H9 (cell line): ENCODE measurements around the gene CDH23. TPM values are rescaled to one million over a fixed set of nuclear protein-coding genes. Genes with fewer than 3 reads are reported as not detected.

Experiments used
- DNase-seq: peaks from one replicate; pipeline ENCODE4 v3.0.0-alpha.2; 2017
- H2AFZ ChIP-seq: one replicate; pipeline ENCODE4 v1.6.1; 2013; ENCODE audit warnings: mild to moderate bottlenecking, low read length, control low read depth, moderate library complexity
- H2AK5ac ChIP-seq: 2 replicates; pipeline ENCODE4 v1.6.1; 2013; ENCODE audit warnings: low read length, control low read depth, mixed read lengths; ENCODE audit not compliant: insufficient read length
- H2BK120ac ChIP-seq: one replicate; pipeline ENCODE4 v1.6.1; 2013; ENCODE audit warnings: low read depth, mild to moderate bottlenecking, low read length, control low read depth, inconsistent platforms; ENCODE audit not compliant: poor library complexity, severe bottlenecking
- H2BK12ac ChIP-seq: 2 replicates; pipeline ENCODE4 v1.6.1; 2013; ENCODE audit warnings: low read length, control low read depth, mixed read lengths, low read depth; ENCODE audit not compliant: insufficient read length
- H2BK15ac ChIP-seq: 2 replicates; pipeline ENCODE4 v1.6.1; 2013; ENCODE audit warnings: low read depth, low read length, control low read depth
- H2BK20ac ChIP-seq: one replicate; pipeline ENCODE4 v1.6.1; 2013; ENCODE audit warnings: low read depth, mild to moderate bottlenecking, low read length, control low read depth, inconsistent platforms; ENCODE audit not compliant: poor library complexity, severe bottlenecking
- H2BK5ac ChIP-seq: 2 replicates; pipeline ENCODE4 v1.6.1; 2013; ENCODE audit warnings: low read length, control low read depth, mixed read lengths; ENCODE audit not compliant: insufficient read length
- H3K14ac ChIP-seq: 2 replicates; pipeline ENCODE4 v1.6.1; 2013; ENCODE audit warnings: low read length, control low read depth; ENCODE audit not compliant: insufficient read depth
- H3K18ac ChIP-seq: 2 replicates; pipeline ENCODE4 v1.6.1; 2013; ENCODE audit warnings: low read depth, mild to moderate bottlenecking, mixed read lengths, low read length, control low read depth; ENCODE audit not compliant: insufficient read length
- H3K23ac ChIP-seq: 2 replicates; pipeline ENCODE4 v1.6.1; 2013; ENCODE audit warnings: low read length, control low read depth, mixed read lengths, low read depth; ENCODE audit not compliant: insufficient read length
- H3K23me2 ChIP-seq: 2 replicates; pipeline ENCODE4 v1.6.1; 2013; ENCODE audit warnings: low read depth, mild to moderate bottlenecking, mixed read lengths, low read length, control low read depth; ENCODE audit not compliant: insufficient read length, poor library complexity, severe bottlenecking
- H3K27ac ChIP-seq: 2 replicates; pipeline ENCODE4 v1.5.1; 2013; ENCODE audit warnings: low read length, control low read depth, mixed read lengths, low read depth; ENCODE audit not compliant: insufficient read length
- H3K27me3 ChIP-seq: 2 replicates; pipeline ENCODE4 v1.6.1; 2013; ENCODE audit warnings: low read length, control low read depth, inconsistent platforms; ENCODE audit not compliant: insufficient read depth
- H3K4ac ChIP-seq: 2 replicates; pipeline ENCODE4 v1.6.1; 2013; ENCODE audit warnings: low read depth, mild to moderate bottlenecking, control low read depth, inconsistent platforms, low read length, moderate library complexity
- H3K4me1 ChIP-seq: 2 replicates; pipeline ENCODE4 v1.6.1; 2013; ENCODE audit warnings: low read length, control low read depth, inconsistent platforms; ENCODE audit not compliant: insufficient read depth
- H3K4me2 ChIP-seq: 2 replicates; pipeline ENCODE4 v1.6.1; 2013; ENCODE audit warnings: low read length, control low read depth, mixed read lengths; ENCODE audit not compliant: insufficient read length, insufficient read depth
- H3K56ac ChIP-seq: 2 replicates; pipeline ENCODE4 v1.6.1; 2013; ENCODE audit warnings: low read depth, mild to moderate bottlenecking, mixed read lengths, low read length, control low read depth; ENCODE audit not compliant: insufficient read length
- H3K79me1 ChIP-seq: 2 replicates; pipeline ENCODE4 v1.6.1; 2013; ENCODE audit warnings: low read depth, mild to moderate bottlenecking, moderate library complexity, low read length, control low read depth, inconsistent platforms; ENCODE audit not compliant: insufficient read depth, poor library complexity, severe bottlenecking
- H3K79me2 ChIP-seq: 2 replicates; pipeline ENCODE4 v1.6.1; 2013; ENCODE audit warnings: low read length, control low read depth, inconsistent platforms; ENCODE audit not compliant: insufficient read depth
- H3K9ac ChIP-seq: 2 replicates; pipeline ENCODE4 v1.6.1; 2013; ENCODE audit warnings: low read length, control low read depth, mixed read lengths; ENCODE audit not compliant: insufficient read length; ENCODE audit errors: extremely low read depth
- H3K9me3 ChIP-seq: one replicate; pipeline ENCODE4 v1.6.1; 2013; ENCODE audit warnings: low read depth, low read length, inconsistent platforms; ENCODE audit not compliant: control insufficient read depth
- H3T11ph ChIP-seq: one replicate; pipeline ENCODE4 v1.6.1; 2013; ENCODE audit warnings: mild to moderate bottlenecking, low read length, control low read depth, inconsistent platforms
- H4K20me1 ChIP-seq: one replicate; pipeline ENCODE4 v1.6.1; 2013; ENCODE audit not compliant: control insufficient read depth, insufficient read length, insufficient read depth
- H4K5ac ChIP-seq: 2 replicates; pipeline ENCODE4 v1.6.1; 2013; ENCODE audit warnings: low read depth, mild to moderate bottlenecking, mixed read lengths, low read length, control low read depth; ENCODE audit not compliant: insufficient read length
- H4K8ac ChIP-seq: replicated peaks from 2 replicates; pipeline ENCODE4 v1.6.1; 2013; ENCODE audit warnings: low read length, control low read depth, mixed read lengths, low read depth; ENCODE audit not compliant: insufficient read length
- H4K91ac ChIP-seq: 2 replicates; pipeline ENCODE4 v1.6.1; 2013; ENCODE audit warnings: low read depth, mild to moderate bottlenecking, moderate library complexity, mixed read lengths, low read length, control low read depth; ENCODE audit not compliant: insufficient read length
- H3K27ac Mint-ChIP-seq, 3 experiments: 2 replicates in 2 of 3; 3 replicates in 1 of 3; pipeline ENCODE4 v1.8.0; 2020 to 2021; ENCODE audit warnings: mixed read lengths in 3 of 3, mild to moderate bottlenecking in 1 of 3, moderate library complexity in 1 of 3
- H3K27me3 Mint-ChIP-seq: 2 replicates; pipeline ENCODE4 v1.8.0; 2021; ENCODE audit warnings: low read depth, mild to moderate bottlenecking, moderate library complexity, mixed read lengths
- H3K36me3 Mint-ChIP-seq, 3 experiments: 2 replicates in 2 of 3; 3 replicates in 1 of 3; pipeline ENCODE4 v1.8.0; 2020 to 2021; ENCODE audit warnings: low read depth in 3 of 3, mixed read lengths in 3 of 3; ENCODE audit not compliant: insufficient read depth in 1 of 3
- H3K4me1 Mint-ChIP-seq, 2 experiments: 2 replicates each; pipeline ENCODE4 v1.8.0; 2020; ENCODE audit warnings: mixed read lengths in 2 of 2
- H3K4me3 Mint-ChIP-seq, 2 experiments: 2 replicates in 1 of 2; 3 replicates in 1 of 2; pipeline ENCODE4 v1.8.0; 2020 to 2021; ENCODE audit warnings: mild to moderate bottlenecking in 2 of 2, mixed read lengths in 2 of 2, moderate library complexity in 1 of 2
- H3K9me3 Mint-ChIP-seq, 2 experiments: 2 replicates in 1 of 2; 3 replicates in 1 of 2; pipeline ENCODE4 v1.8.0; 2020; ENCODE audit warnings: mild to moderate bottlenecking in 2 of 2, mixed read lengths in 2 of 2, moderate library complexity in 1 of 2
- CTCF ChIP-seq: fragments of 200-600 bp; sonication (generic); conservative IDR thresholded peaks from 3 replicates; pipeline ENCODE4 v1.8.0; 2021; ENCODE audit warnings: antibody characterized with exemption, mild to moderate bottlenecking
- WGBS: extraction: QIAGEN DNeasy Blood & Tissue Kit; methylation state at CpG from one replicate; pipeline ENCODE4 v1.1.7; 2013; ENCODE audit warnings: missing lambda C conversion rate, low lambda C conversion rate, mixed read lengths; ENCODE audit not compliant: insufficient read length; ENCODE audit errors: extremely low coverage; 5-methylcytosine and 5-hydroxymethylcytosine counted together
- total RNA-seq: library from RNA; stranded (reverse); gene quantifications from 2 replicates; pipeline ENCODE4 v1.2.1, GENCODE V29; 2021

The CDH23 gene
- total RNA-seq, 1 experiment from 2014 or later = 2.1 TPM

- Histone ChIP-seq H2AK5ac (no peak overlapping the region), H2AFZ (no peak overlapping the region), H2BK20ac (no peak overlapping the region), H3K79me2 (no peaks in the 10 kb centered on the region), H3K4me2 (no peak overlapping the region), H3K4me1 (no peaks in the 10 kb centered on the region), H4K8ac (no peak overlapping the region), H4K5ac (no peak overlapping the region), H2BK120ac (no peak overlapping the region), H3K9me3 (no peaks in the 10 kb centered on the region), H3T11ph (no peak overlapping the region), H3K4ac (no peak overlapping the region), H3K14ac (peak overlapping the region; percentile 46; the same call in 1 of the 2 replicates), H3K23ac (no peak overlapping the region), H3K23me2 (no peaks in the 10 kb centered on the region), H3K27me3 (no peaks in the 10 kb centered on the region), H4K20me1 (no peaks in the 10 kb centered on the region), H3K27ac (no peak overlapping the region), H2BK12ac (no peak overlapping the region), H3K56ac (no peak overlapping the region), H2BK5ac (no peak overlapping the region), H3K79me1 (no peaks in the 10 kb centered on the region), H3K9ac (no peak overlapping the region), H2BK15ac (no peak overlapping the region), H4K91ac (no peak overlapping the region), H3K18ac (no peak overlapping the region)
- DNase-seq = no peak
- peaks cover 8 to 11% of the 10 kb centered on the region in 2 experiments for H3K4me1 Mint-ChIP-seq
- no peak overlapping the region for H3K4me3 Mint-ChIP-seq
- WGBS = no CpG with 5 or more reads among the region's 11 CpGs
- peaks cover 2% of the 10 kb centered on the region; the same call in 1 of the 2 replicates for H3K27me3 Mint-ChIP-seq
- TF ChIP-seq CTCF = no peak
- H3K9me3 Mint-ChIP-seq = no peaks in the 10 kb centered on the region
- H3K36me3 Mint-ChIP-seq = no peaks in the 10 kb centered on the region
- no peak overlapping the region for H3K27ac Mint-ChIP-seq
Measured at GRCh38 chr10:71700731-71701368, 304.1 kb downstream of the CDH23 start.
